Cardiac fibroblast (primary cell): ENCODE measurements around the gene ROBO2.

ENCODE experiments used
- DNase-seq, 2 donors: peaks; one replicate each; pipeline versions ENCODE4 v3.0.0 to v3.0.0-alpha.2; 2010; ENCODE audit warnings: low read depth in 2 of 2
- H3K4me3 ChIP-seq, 2 donors: replicated peaks in 1 of 2; 1 replicate in 1 of 2; 2 replicates in 1 of 2; pipeline ENCODE4 v1.5.1; 2011; ENCODE audit warnings: low read depth in 2 of 2, low read length in 2 of 2, mild to moderate bottlenecking in 2 of 2, moderate library complexity in 1 of 2
- TF ChIP-seq, protein P1 (sequence below): IDR thresholded peaks from one replicate; pipeline ENCODE4 v1.5.1; 2011; ENCODE audit warnings: low read depth, mild to moderate bottlenecking, low read length, inconsistent platforms

The ROBO2 gene

DNA sequence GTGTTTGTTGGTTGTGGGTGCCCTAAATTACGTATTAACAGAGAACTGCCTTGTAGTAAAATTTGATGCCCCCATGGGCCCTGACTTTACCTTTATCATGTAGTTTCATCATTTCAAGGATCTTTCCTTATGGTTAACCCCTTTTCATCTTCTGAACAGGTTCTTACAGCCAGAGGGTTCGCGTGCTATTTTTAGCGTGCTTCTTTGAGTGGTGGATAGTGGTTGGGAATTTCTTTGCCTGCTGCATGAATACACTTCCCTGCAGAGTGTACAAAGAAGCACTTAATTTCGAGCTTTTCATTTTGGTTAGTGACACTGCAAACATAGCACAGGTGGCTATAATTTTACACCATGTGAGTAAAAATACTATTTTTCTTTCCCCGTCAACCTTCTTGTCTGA is 231.8 kb downstream of the ROBO2 start:
- H3K4me3 ChIP-seq: no peak overlapping the region
- TF ChIP-seq, protein P1, sequence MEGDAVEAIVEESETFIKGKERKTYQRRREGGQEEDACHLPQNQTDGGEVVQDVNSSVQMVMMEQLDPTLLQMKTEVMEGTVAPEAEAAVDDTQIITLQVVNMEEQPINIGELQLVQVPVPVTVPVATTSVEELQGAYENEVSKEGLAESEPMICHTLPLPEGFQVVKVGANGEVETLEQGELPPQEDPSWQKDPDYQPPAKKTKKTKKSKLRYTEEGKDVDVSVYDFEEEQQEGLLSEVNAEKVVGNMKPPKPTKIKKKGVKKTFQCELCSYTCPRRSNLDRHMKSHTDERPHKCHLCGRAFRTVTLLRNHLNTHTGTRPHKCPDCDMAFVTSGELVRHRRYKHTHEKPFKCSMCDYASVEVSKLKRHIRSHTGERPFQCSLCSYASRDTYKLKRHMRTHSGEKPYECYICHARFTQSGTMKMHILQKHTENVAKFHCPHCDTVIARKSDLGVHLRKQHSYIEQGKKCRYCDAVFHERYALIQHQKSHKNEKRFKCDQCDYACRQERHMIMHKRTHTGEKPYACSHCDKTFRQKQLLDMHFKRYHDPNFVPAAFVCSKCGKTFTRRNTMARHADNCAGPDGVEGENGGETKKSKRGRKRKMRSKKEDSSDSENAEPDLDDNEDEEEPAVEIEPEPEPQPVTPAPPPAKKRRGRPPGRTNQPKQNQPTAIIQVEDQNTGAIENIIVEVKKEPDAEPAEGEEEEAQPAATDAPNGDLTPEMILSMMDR: no peak
- no peak for DNase-seq

DNA sequence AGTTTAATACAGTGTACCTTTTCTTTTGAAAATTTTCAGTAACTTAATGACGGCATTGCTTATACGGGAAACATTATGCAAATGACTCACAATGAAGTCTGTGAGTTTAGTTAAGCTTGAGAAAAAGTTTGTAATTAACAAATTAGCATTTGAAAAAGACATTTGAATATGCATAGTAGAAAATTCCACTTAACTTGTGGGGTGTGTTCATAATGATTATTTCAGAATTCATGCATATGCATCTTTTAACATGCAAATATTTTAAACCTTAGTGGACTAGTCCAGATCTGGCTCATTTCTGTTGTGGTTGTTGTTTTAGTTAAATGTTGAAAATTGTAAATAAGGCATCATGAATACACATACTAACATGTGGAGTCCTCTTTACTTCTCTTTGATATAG is 239.4 kb downstream of the ROBO2 start:
- H3K4me3 ChIP-seq: no peak overlapping the region
- TF ChIP-seq, protein P1: no peak
- no peak for DNase-seq

DNA sequence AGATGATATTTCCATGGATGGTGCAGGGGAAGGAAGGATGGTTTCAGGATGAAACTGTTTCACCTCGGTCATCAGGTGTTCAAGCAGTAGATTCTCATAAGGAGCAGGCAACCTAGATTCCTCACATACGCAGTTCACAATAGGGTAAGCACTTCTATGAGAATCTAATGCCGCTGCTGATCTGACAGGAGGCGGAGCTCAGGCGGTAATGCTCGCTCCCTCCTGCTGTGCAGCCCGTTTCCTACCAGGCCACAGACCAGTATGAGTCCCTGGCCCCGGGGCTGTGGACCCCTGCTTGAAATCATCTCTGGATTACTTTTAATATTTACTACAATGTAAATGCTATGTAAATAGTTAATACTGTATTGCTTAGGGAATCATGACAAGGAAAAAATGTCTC is 241.8 kb downstream of the ROBO2 start:
- H3K4me3 ChIP-seq: no peak overlapping the region
- TF ChIP-seq, protein P1: no peak
- no peak for DNase-seq

DNA sequence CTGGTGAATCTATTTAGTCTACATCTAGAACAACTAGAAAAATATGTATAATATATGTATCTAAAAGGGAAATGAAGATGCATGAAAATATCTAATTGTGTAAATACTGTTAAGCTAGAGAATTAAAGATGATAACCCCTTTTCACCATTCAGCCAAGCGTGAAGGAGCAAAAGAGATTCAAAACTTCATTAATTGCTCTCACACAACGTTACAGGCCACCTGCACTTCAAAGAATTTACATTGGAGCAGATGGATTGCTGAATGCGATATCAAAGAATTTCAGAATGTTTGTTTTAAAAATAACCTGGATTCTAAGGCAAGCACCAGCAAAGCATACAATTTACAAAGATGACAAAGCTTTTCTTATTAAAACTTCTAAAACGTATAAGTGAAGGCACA is 243.2 kb downstream of the ROBO2 start:
- TF ChIP-seq, protein P1: no peak
- H3K4me3 ChIP-seq: no peak overlapping the region
- no peak for DNase-seq

DNA sequence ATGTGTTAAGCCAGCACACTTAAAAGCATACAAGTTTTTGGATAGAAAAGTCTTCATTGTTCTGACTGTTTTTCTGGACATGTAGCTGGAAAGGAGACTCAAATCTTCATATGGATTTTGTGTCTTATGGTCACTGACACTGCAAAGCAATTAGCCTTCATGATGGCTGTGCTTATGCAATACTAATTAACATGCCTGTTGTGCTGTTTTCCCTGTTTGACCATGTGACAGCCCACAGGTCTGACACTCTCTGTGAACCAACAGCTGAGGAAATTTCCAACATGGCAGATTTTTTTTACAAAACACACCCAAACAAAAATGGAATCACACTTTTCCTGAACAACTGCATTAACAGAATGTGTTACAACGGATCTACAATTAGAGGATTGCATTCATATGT is 248.4 kb downstream of the ROBO2 start:
- TF ChIP-seq, protein P1: no peak
- no peak overlapping the region for H3K4me3 ChIP-seq
- DNase-seq: no peak

DNA sequence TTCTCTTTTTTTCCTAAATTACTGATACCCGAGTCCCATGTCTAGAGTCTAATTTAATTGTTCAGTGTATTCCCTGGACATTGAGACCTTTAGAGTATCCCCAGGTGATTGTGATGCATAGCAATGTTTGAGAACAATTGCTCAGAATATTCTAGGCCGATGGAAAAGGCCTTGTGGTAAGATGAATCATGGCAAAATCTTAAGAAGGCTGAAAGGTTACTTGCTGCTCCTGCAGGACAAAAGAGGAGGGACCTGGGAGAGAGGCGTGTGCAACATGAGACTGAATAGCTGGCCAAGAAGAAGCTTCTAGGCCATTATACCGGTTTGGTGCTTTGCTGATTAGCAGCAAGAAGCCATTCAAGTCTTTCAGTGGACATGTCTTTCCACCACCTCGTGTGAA is 256.6 kb downstream of the ROBO2 start:
- TF ChIP-seq, protein P1: no peak
- H3K4me3 ChIP-seq: no peak overlapping the region
- DNase-seq: peak in 1 of 2 donors; percentile 1

DNA sequence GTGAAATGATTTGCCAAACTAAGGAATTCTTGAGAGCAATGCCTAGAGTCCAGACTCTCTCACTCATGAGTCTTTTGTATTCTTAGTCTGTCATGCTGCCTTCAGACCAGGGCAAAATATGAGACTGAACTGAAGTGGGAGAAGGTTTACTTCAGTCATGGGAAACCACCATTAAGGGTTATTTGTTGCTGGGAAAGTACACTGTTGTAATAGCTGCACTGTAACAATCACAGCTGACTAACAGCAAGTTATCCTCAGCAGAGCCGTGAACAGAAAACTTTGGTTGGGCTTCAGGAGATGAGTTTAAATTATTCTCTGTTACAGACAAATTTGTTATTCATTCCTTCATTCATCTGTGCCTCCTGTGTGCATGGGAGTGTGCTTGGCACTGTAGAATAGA is 258.5 kb downstream of the ROBO2 start:
- TF ChIP-seq, protein P1: no peak
- H3K4me3 ChIP-seq: no peak overlapping the region
- DNase-seq: no peak
